Testis (tissue), 3 donors: ENCODE results near the gene RHOT1. TPM values are rescaled to one million over a fixed set of nuclear protein-coding genes. Genes with fewer than 3 reads are reported as not detected.
"Not testable (repeated sequence)": the region's sequence is repeated elsewhere in the genome, so short reads cannot be mapped to it uniquely, and the experiment has no call there.

Experiments used
- DNase-seq: peaks from one replicate; pipeline ENCODE4 v3.0.0-alpha.2; 2019
- H3K27ac ChIP-seq, 2 donors: fragments of 200-600 bp; sonication (generic); one replicate each; pipeline ENCODE4 v1.5.1; 2019
- H3K27me3 ChIP-seq: fragments of 200-600 bp; sonication (generic); one replicate; pipeline ENCODE4 v1.5.1; 2019
- H3K36me3 ChIP-seq: fragments of 200-600 bp; sonication (generic); one replicate; pipeline ENCODE4 v1.5.1; 2017; ENCODE audit warnings: low read depth; ENCODE audit errors: missing control alignments
- H3K4me1 ChIP-seq: fragments of 200-600 bp; sonication (generic); one replicate; pipeline ENCODE4 v1.5.1; 2019
- H3K4me3 ChIP-seq, 2 donors: fragments of 200-600 bp; sonication (generic); one replicate each; pipeline ENCODE4 v1.5.1; 2017 to 2019
- H3K9me3 ChIP-seq: fragments of 200-600 bp; sonication (generic); one replicate; pipeline ENCODE4 v1.5.1; 2017
- POLR2A ChIP-seq: fragments of 450-650 bp; IDR thresholded peaks from one replicate; pipeline ENCODE4 v1.6.1; 2017; ENCODE audit warnings: antibody characterized with exemption, mild to moderate bottlenecking, moderate library complexity
- WGBS, 2 donors: methylation state at CpG; one replicate each; pipeline ENCODE4 v1.1.5; 2018; 5-methylcytosine and 5-hydroxymethylcytosine counted together
- intact Hi-C: fragments of 100-400 bp; cut with DNase I; formaldehyde crosslinking; loops from one replicate; pipeline ENCODE4 v1.15.1; 2023; ENCODE audit warnings: low total_unique reads
- polyA plus RNA-seq: library from polyadenylated mRNA; stranded (reverse); fragments of 350-450 nt; fragmentation: Illumina TruSeq; extraction: RNeasy Lipid Tissue Mini Kit (QIAGEN cat#74804); gene quantifications from one replicate; pipeline ENCODE4 v1.2.3, GENCODE V29; 2014; ENCODE audit warnings: low read depth, low replicate concordance; ENCODE audit not compliant: insufficient read depth
- total RNA-seq, 2 donors: library from RNA; depleted of rRNA; stranded (reverse); fragments of >200 nt; gene quantifications; one replicate each; pipeline ENCODE4 v1.2.3, GENCODE V29; 2016
- TF ChIP-seq, protein P1 (sequence below), 3 experiments: fragments of 450-650 bp in 2 of 3; fragments of 200-600 bp in 1 of 3; sonication (generic) in 1 of 3; IDR thresholded peaks; one replicate each; pipeline ENCODE4 v1.5.1; 2016 to 2019; ENCODE audit warnings: antibody characterized with exemption in 3 of 3, mild to moderate bottlenecking in 2 of 3, moderate library complexity in 1 of 3

RHOT1 gene
- total and polyA plus RNA-seq, 3 donors from 2014 or later: 42.6 to 60.6 (median 51.3) TPM

DNA sequence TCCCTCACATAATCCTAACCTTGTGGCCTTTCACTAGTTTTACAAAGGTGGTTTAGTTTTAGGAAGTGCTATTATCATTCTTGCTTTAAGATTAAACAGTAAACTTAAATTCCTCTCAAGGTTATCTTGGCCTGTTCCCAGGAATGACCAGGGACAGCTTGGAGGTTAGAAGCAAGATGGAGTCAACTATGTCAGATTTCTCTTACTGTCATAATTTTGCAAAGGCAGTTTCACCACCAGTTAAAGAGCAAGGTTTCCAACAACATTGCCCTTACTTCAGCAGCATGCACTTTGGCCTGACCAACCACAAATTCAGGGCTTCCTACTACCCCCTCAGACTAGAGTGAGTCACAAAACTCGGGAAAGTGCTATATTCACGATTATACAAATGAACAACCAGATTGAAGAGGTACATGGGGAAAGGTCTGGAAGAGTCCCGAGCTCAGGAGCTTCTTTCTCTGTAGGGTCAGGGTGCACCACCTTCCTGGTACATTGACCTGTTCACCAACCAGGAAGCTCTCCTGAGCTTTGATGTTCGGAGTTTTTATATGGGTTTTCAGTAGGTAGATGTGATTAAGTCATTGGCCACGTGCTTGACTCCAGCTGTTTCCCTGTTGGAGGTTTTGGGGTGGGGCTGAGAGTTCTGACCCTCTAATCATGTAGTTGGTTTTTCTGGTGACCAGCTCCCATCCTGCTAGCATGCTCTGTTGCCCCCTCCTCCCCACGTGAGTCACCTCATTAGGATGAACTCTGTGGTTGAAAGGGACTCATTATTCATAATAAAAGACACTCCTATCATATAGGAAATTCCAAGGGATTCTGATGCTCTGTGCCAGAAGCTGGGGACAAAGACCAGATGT, 19.4 kb downstream of the RHOT1 start:
- Histone ChIP-seq H3K27ac (no peak overlapping the region), H3K36me3 (no peaks in the 10 kb centered on the region), H3K9me3 (no peaks in the 10 kb centered on the region), H3K27me3 (no peaks in the 10 kb centered on the region), H3K4me1 (no peaks in the 10 kb centered on the region), H3K4me3 (no peak overlapping the region)
- intact Hi-C loops: no loop called here
- TF ChIP-seq POLR2A: no peak
- TF ChIP-seq, protein P1, sequence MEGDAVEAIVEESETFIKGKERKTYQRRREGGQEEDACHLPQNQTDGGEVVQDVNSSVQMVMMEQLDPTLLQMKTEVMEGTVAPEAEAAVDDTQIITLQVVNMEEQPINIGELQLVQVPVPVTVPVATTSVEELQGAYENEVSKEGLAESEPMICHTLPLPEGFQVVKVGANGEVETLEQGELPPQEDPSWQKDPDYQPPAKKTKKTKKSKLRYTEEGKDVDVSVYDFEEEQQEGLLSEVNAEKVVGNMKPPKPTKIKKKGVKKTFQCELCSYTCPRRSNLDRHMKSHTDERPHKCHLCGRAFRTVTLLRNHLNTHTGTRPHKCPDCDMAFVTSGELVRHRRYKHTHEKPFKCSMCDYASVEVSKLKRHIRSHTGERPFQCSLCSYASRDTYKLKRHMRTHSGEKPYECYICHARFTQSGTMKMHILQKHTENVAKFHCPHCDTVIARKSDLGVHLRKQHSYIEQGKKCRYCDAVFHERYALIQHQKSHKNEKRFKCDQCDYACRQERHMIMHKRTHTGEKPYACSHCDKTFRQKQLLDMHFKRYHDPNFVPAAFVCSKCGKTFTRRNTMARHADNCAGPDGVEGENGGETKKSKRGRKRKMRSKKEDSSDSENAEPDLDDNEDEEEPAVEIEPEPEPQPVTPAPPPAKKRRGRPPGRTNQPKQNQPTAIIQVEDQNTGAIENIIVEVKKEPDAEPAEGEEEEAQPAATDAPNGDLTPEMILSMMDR (IDR thresholded peaks at IDR 0.05): no peak
- 77 to 81% methylated on average over 6 of the region's 6 CpGs for WGBS, 2 donors
- no peak for DNase-seq

DNA sequence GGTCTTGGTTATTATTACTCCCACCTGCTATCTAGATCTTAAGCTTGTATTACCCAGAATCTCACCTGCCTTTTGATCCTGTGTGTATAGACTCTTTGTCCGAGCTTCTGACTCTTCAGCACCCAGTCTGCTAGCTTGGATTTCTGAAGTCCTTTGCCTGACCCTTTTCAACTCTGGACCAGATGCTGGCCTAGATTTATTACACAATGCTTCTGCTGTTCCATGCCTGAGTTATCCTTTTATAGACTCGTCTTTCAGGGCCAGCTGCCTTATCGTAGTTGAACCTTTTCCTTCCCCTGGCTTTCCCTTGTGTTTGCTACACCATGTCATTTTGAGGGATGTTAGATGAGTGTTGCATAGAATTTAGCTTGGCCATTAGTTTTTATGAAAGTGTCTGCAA, 32.6 kb downstream of the RHOT1 start:
- no peaks in the 10 kb centered on the region for H3K36me3 ChIP-seq
- intact Hi-C loops: no loop called here
- H3K4me3 ChIP-seq: no peak overlapping the region
- TF ChIP-seq, protein P1 (IDR thresholded peaks at IDR 0.05): no peak
- no peak for TF ChIP-seq POLR2A
- H3K27me3 ChIP-seq: no peaks in the 10 kb centered on the region
- H3K9me3 ChIP-seq: no peaks in the 10 kb centered on the region
- WGBS, 2 donors: 63 to 77% methylated on average over 3 of the region's 3 CpGs
- H3K27ac ChIP-seq: no peak overlapping the region
- H3K4me1 ChIP-seq: no peaks in the 10 kb centered on the region
- DNase-seq: no peak

DNA sequence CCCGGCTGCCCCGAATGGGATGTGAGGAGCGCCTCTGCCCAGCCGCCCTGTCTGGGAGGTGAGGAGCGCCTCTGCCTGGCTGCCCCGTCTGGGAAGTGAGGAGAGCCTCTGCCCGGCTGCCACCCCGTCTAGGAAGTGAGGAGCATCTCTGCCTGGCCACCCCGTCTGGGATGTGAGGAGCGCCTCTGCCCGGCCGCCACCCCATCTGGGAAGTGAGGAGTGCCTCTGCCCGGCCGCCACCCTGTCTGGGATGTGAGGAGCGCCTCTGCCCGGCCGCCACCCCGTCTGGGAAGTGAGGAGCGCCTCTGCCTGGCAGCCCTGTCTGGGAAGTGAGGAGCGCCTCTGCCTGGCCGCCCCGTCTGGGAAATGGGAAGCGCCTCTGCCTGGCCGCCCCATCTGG, 36.4 kb downstream of the RHOT1 start:
- H3K4me3 ChIP-seq, H3K27ac ChIP-seq, H3K9me3 ChIP-seq, H3K36me3 ChIP-seq, DNase-seq, intact Hi-C loops, H3K27me3 ChIP-seq, H3K4me1 ChIP-seq: not testable (repeated sequence)
- WGBS, 2 donors: 95 to 99% methylated on average over 13 to 24 of the region's 24 CpGs

DNA sequence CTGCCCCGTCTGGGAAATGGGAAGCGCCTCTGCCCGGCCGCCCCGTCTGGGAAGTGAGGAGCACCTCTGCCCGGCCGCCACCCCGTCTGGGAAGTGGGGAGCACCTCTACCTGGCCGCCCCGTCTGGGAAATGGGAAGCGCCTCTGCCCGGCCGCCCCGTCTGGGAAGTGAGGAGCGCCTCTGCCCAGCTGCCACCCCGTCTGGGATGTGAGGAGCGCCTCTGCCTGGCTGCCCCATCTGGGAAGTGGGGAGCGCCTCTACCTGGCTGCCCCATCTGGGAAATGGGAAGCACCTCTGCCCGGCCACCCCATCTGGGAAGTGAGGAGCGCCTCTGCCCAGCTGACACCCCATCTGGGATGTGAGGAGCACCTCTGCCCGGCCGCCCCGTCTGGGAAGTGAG, 36.8 kb downstream of the RHOT1 start:
- H3K36me3 ChIP-seq, DNase-seq, H3K27ac ChIP-seq, H3K9me3 ChIP-seq, H3K4me1 ChIP-seq, intact Hi-C loops, H3K27me3 ChIP-seq, H3K4me3 ChIP-seq: not testable (repeated sequence)
- 90 to 97% methylated on average over 2 to 20 of the region's 23 CpGs for WGBS, 2 donors

DNA sequence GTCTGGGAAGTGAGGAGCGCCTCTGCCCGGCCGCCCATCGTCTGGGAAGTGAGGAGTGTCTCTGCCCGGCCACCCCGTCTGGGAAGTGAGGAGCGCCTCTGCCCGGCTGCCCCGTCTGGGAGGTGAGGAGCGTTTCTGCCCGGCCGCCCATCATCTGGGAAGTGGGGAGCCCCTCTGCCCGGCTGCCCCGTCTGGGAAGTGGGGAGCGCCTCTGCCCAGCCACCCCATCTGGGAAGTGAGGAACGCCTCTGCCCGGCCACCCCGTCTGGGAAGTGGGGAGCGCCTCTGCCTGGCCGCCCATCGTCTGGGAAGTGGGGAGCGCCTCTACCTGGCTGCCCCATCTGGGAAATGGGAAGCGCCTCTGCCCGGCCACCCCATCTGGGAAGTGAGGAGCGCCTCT, 37.2 kb downstream of the RHOT1 start:
- H3K27ac ChIP-seq, H3K36me3 ChIP-seq, intact Hi-C loops, H3K4me1 ChIP-seq, DNase-seq, H3K4me3 ChIP-seq, H3K9me3 ChIP-seq, H3K27me3 ChIP-seq: not testable (repeated sequence)
- WGBS, 2 donors: 92% methylated on average over 12 of the region's 25 CpGs; no CpG with 5 or more reads in 1 of the 2 donors

DNA sequence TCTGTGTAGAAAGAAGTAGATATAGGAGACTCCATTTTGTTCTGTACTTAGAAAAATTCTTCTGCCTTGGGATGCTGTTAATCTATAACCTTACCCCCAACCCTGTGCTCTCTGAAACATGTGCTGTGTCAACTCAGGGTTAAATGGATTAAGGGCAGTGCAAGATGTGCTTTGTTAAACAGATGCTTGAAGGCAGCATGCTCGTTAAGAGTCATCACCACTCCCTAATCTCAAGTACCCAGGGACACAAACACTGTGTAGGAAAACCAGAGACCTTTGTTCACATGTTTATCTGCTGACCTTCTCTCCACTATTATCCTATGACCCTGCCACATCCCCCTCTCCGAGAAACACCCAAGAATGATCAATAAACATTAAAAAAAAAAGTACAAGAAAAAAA, 38.0 kb downstream of the RHOT1 start:
- intact Hi-C loops, H3K27me3 ChIP-seq, H3K9me3 ChIP-seq, H3K27ac ChIP-seq, DNase-seq, H3K36me3 ChIP-seq, H3K4me3 ChIP-seq, H3K4me1 ChIP-seq: not testable (repeated sequence)
- WGBS, 2 donors: 41 to 58% methylated on average over 2 of the region's 2 CpGs

DNA sequence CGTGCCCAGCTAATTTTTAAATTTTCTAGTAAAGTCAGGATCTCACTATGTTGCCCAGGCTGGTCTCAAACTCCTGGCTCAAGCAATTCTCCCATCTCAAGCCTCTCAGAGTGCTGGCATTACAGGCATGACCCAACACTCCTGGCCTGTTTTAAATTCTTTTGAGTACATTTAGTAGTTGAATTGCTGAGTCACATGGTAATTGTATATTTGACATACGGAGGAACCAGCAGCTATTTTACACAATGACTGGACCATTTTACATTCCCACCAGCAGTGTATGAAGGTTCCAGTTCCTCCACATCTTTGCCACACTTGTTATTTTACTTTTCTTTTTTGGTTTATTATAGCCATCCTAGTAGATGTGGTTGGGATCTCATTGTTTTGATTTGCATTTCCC, 43.6 kb downstream of the RHOT1 start:
- WGBS, 2 donors: 95 to 100% methylated on average over 2 of the region's 2 CpGs
- Histone ChIP-seq H3K36me3 (no peaks in the 10 kb centered on the region), H3K27ac (no peak overlapping the region), H3K4me1 (no peaks in the 10 kb centered on the region), H3K27me3 (no peaks in the 10 kb centered on the region), H3K4me3 (no peak overlapping the region), H3K9me3 (no peaks in the 10 kb centered on the region)
- intact Hi-C loops: no loop called here
- no peak for DNase-seq
- no peak for TF ChIP-seq POLR2A
- TF ChIP-seq, protein P1 (IDR thresholded peaks at IDR 0.05): no peak
